HUES48 (cell line): ENCODE results near the gene RP2.

ENCODE experiments used
- H3K27ac ChIP-seq: one replicate; pipeline ENCODE4 v1.7.0; 2013; ENCODE audit warnings: low read depth, low read length, inconsistent platforms
- H3K27me3 ChIP-seq: 2 replicates; pipeline ENCODE4 v1.6.1; 2013; ENCODE audit warnings: mild to moderate bottlenecking, low read length; ENCODE audit not compliant: control insufficient read depth, insufficient read depth
- H3K36me3 ChIP-seq: 2 replicates; pipeline ENCODE4 v1.6.1; 2013; ENCODE audit warnings: low read length; ENCODE audit not compliant: control insufficient read depth, insufficient read depth
- H3K4me1 ChIP-seq: 2 replicates; pipeline ENCODE4 v1.6.1; 2013; ENCODE audit warnings: mild to moderate bottlenecking, low read length; ENCODE audit not compliant: control insufficient read depth, insufficient read depth
- H3K4me3 ChIP-seq: 2 replicates; pipeline ENCODE4 v1.5.1; 2013; ENCODE audit warnings: mild to moderate bottlenecking, low read depth, low read length
- H3K9ac ChIP-seq: 2 replicates; pipeline ENCODE4 v1.6.1; 2013; ENCODE audit warnings: mild to moderate bottlenecking, low read depth, low read length, moderate library complexity
- H3K9me3 ChIP-seq: 2 replicates; pipeline ENCODE4 v1.6.1; 2013; ENCODE audit warnings: low read length; ENCODE audit not compliant: control insufficient read depth, insufficient read depth

RP2 gene

GRCh38 chrX:46920235-46920634 lies 83.4 kb downstream of the RP2 start:
- Histone ChIP-seq H3K9ac (no peak overlapping the region), H3K4me3 (no peak overlapping the region), H3K27me3 (no peaks in the 10 kb centered on the region), H3K36me3 (no peaks in the 10 kb centered on the region), H3K27ac (no peak overlapping the region), H3K9me3 (peaks cover 12% of the 10 kb centered on the region), H3K4me1 (peaks cover 16% of the 10 kb centered on the region)

- H3K9ac ChIP-seq, result no peak overlapping the region
- H3K4me1 ChIP-seq, result peaks cover 11% of the 10 kb centered on the region
- H3K27me3 ChIP-seq, result no peaks in the 10 kb centered on the region
- H3K9me3 ChIP-seq, result peaks cover 12% of the 10 kb centered on the region
- no peak overlapping the region for H3K27ac ChIP-seq
- no peak overlapping the region for H3K4me3 ChIP-seq
- no peaks in the 10 kb centered on the region for H3K36me3 ChIP-seq
These were observed 85.8 kb downstream of the RP2 start for GRCh38 chrX:46922611-46923010.

- Histone ChIP-seq H3K27me3 (no peaks in the 10 kb centered on the region), H3K27ac (no peak overlapping the region), H3K9ac (no peak overlapping the region)
These were observed 90.9 kb downstream of the RP2 start for GRCh38 chrX:46927718-46928117.

GRCh38 chrX:46929439-46930261 lies 92.8 kb downstream of the RP2 start:
- Histone ChIP-seq H3K27ac (no peak overlapping the region), H3K4me3 (no peak overlapping the region), H3K9me3 (no peaks in the 10 kb centered on the region), H3K27me3 (no peaks in the 10 kb centered on the region), H3K4me1 (peaks cover 5% of the 10 kb centered on the region; the same call in 1 of the 2 replicates), H3K9ac (no peak overlapping the region), H3K36me3 (no peaks in the 10 kb centered on the region; the same call in 1 of the 2 replicates)

More at GRCh38 chrX:46927718-46928117, 90.9 kb downstream of the RP2 start:
- Histone ChIP-seq H3K36me3 (no peaks in the 10 kb centered on the region; the same call in 1 of the 2 replicates), H3K4me1 (peaks cover 13% of the 10 kb centered on the region; the same call in 1 of the 2 replicates), H3K9me3 (no peaks in the 10 kb centered on the region), H3K4me3 (no peak overlapping the region)
